ENCODE results near the gene COL19A1.

COL19A1 gene

GRCh38 chr6:70028926-70029325 is 162.6 kb downstream of the COL19A1 start:
- no peak overlapping the region for H3K27ac ChIP-seq
- intact Hi-C loops (cut with DNase I; ENCODE audit: low total_unique reads): no loop called here
- no peak overlapping the region for H3K4me3 ChIP-seq
- no peaks in the 10 kb centered on the region for H3K4me1 ChIP-seq
- no peaks in the 10 kb centered on the region for H3K27me3 ChIP-seq
- DNase-seq: no peak
- H3K9me3 ChIP-seq: no peaks in the 10 kb centered on the region
- no peaks in the 10 kb centered on the region for H3K36me3 ChIP-seq
- no peak for TF ChIP-seq CTCF (IDR thresholded peaks at IDR 0.05)

- no peak for DNase-seq
- intact Hi-C loops (cut with DNase I; ENCODE audit: low total_unique reads): no loop called here
- TF ChIP-seq CTCF (IDR thresholded peaks at IDR 0.05): no peak
- Histone ChIP-seq H3K4me3 (no peak overlapping the region), H3K36me3 (no peaks in the 10 kb centered on the region), H3K4me1 (no peaks in the 10 kb centered on the region), H3K9me3 (no peaks in the 10 kb centered on the region), H3K27me3 (no peaks in the 10 kb centered on the region), H3K27ac (no peak overlapping the region)
Measured at GRCh38 chr6:70033781-70034180, 167.4 kb downstream of the COL19A1 start.

GRCh38 chr6:70037445-70037844 is 171.1 kb downstream of the COL19A1 start:
- no peak for DNase-seq
- no peak overlapping the region for H3K4me3 ChIP-seq
- no peaks in the 10 kb centered on the region for H3K36me3 ChIP-seq
- intact Hi-C loops (cut with DNase I; ENCODE audit: low total_unique reads): no loop called here
- no peaks in the 10 kb centered on the region for H3K27me3 ChIP-seq
- H3K27ac ChIP-seq: no peak overlapping the region
- TF ChIP-seq CTCF (IDR thresholded peaks at IDR 0.05): no peak
- no peaks in the 10 kb centered on the region for H3K9me3 ChIP-seq
- no peaks in the 10 kb centered on the region for H3K4me1 ChIP-seq

- Histone ChIP-seq H3K27ac (no peak overlapping the region), H3K36me3 (peaks cover 0 to 7% (median 0%) of the 10 kb centered on the region in 3 donors), H3K9me3 (peaks cover 0 to 9% (median 3%) of the 10 kb centered on the region in 3 donors), H3K27me3 (no peaks in the 10 kb centered on the region), H3K4me1 (no peaks in the 10 kb centered on the region), H3K4me3 (no peak overlapping the region)
- DNase-seq: no peak
- no peak for TF ChIP-seq CTCF (IDR thresholded peaks at IDR 0.05)
- intact Hi-C loops (cut with DNase I; ENCODE audit: low total_unique reads): no loop called here
Measured at GRCh38 chr6:70040766-70041165, 174.4 kb downstream of the COL19A1 start.

- H3K27ac ChIP-seq: no peak overlapping the region
- H3K4me3 ChIP-seq: no peak overlapping the region
- H3K4me1 ChIP-seq: no peaks in the 10 kb centered on the region
- H3K27me3 ChIP-seq: no peaks in the 10 kb centered on the region
- peaks cover 0 to 7% (median 0%) of the 10 kb centered on the region in 3 donors for H3K36me3 ChIP-seq
- peaks cover 0 to 9% (median 3%) of the 10 kb centered on the region in 3 donors for H3K9me3 ChIP-seq
- DNase-seq: no peak
- no peak for TF ChIP-seq CTCF (IDR thresholded peaks at IDR 0.05)
- intact Hi-C loops (cut with DNase I; ENCODE audit: low total_unique reads): no loop called here
Measured at GRCh38 chr6:70041411-70041810, 175.1 kb downstream of the COL19A1 start.

- peaks cover 0 to 7% (median 0%) of the 10 kb centered on the region in 3 donors for H3K36me3 ChIP-seq
- TF ChIP-seq CTCF (IDR thresholded peaks at IDR 0.05): no peak
- H3K27ac ChIP-seq: no peak overlapping the region
- DNase-seq: no peak
- peaks cover 0 to 9% (median 3%) of the 10 kb centered on the region in 3 donors for H3K9me3 ChIP-seq
- no peaks in the 10 kb centered on the region for H3K4me1 ChIP-seq
- H3K27me3 ChIP-seq: no peaks in the 10 kb centered on the region
- no peak overlapping the region for H3K4me3 ChIP-seq
- intact Hi-C loops (cut with DNase I; ENCODE audit: low total_unique reads): no loop called here
Measured at GRCh38 chr6:70045413-70045812, 179.1 kb downstream of the COL19A1 start.
